SK-N-SH treated with all-trans-retinoic acid at 6 μM for 48 hours (cell line): ENCODE measurements around the gene RNF144B.

Experiments used
- CREB5 ChIP-seq: fragments of 250-450 bp; sonication (Bioruptor Pico); IDR thresholded peaks from 2 replicates; pipeline ENCODE4 v1.5.1; 2020; ENCODE audit warnings: low read depth, mild to moderate bottlenecking, moderate library complexity
- CSDC2 ChIP-seq: fragments of 250-450 bp; sonication (Bioruptor Pico); IDR thresholded peaks from 2 replicates; pipeline ENCODE4 v1.5.0; 2020; ENCODE audit warnings: mild to moderate bottlenecking, moderate library complexity
- PATZ1 ChIP-seq: fragments of 250-450 bp; sonication (Bioruptor Pico); IDR thresholded peaks from 2 replicates; pipeline ENCODE4 v1.8.0; 2020; ENCODE audit warnings: mild to moderate bottlenecking, moderate library complexity, borderline replicate concordance
- SNAI2 ChIP-seq: fragments of 250-450 bp; sonication (Bioruptor Pico); IDR thresholded peaks from 2 replicates; pipeline ENCODE4 v1.5.0; 2020; ENCODE audit warnings: mild to moderate bottlenecking, moderate library complexity
- TOX ChIP-seq: fragments of 250-450 bp; sonication (Bioruptor Pico); IDR thresholded peaks from 2 replicates; pipeline ENCODE4 v1.8.0; 2021; ENCODE audit warnings: mild to moderate bottlenecking, moderate library complexity, borderline replicate concordance
- ZC3H10 ChIP-seq: fragments of 250-450 bp; sonication (Bioruptor Pico); IDR thresholded peaks from 2 replicates; pipeline ENCODE4 v1.5.1; 2021; ENCODE audit warnings: mild to moderate bottlenecking, moderate library complexity
- ZFP30 ChIP-seq: fragments of 450-650 bp; formaldehyde crosslinking; IDR thresholded peaks from 2 replicates; pipeline ENCODE4 v1.5.0; 2022; ENCODE audit warnings: mild to moderate bottlenecking, moderate library complexity
- ZNF8 ChIP-seq: fragments of 450-650 bp; formaldehyde crosslinking; IDR thresholded peaks from 2 replicates; pipeline ENCODE4 v1.5.0; 2020; ENCODE audit warnings: mild to moderate bottlenecking, moderate library complexity

GRCh38 chr6:18477301-18477941 is 90.3 kb downstream of the RNF144B start:
- TF ChIP-seq CSDC2 (CRISPR knock-in tag) = no peak
- TF ChIP-seq PATZ1 = no peak
- no peak for TF ChIP-seq CREB5
- TF ChIP-seq TOX (CRISPR knock-in tag) = no peak
- no peak for TF ChIP-seq ZNF8
- no peak for TF ChIP-seq SNAI2
- TF ChIP-seq ZC3H10 (CRISPR knock-in tag) = no peak
- no peak for TF ChIP-seq ZFP30
